GOT3 (cell line): ENCODE data around the gene HERC5.
"Not testable (repeated sequence)": the region's sequence is repeated elsewhere in the genome, so short reads cannot be mapped to it uniquely, and the experiment has no call there.

Source experiments
- DNase-seq: peaks from one replicate; lab custom pipeline; 2025; ENCODE audit warnings: mixed read lengths; lab: John Stamatoyannopoulos, UW

Gene HERC5

DNA sequence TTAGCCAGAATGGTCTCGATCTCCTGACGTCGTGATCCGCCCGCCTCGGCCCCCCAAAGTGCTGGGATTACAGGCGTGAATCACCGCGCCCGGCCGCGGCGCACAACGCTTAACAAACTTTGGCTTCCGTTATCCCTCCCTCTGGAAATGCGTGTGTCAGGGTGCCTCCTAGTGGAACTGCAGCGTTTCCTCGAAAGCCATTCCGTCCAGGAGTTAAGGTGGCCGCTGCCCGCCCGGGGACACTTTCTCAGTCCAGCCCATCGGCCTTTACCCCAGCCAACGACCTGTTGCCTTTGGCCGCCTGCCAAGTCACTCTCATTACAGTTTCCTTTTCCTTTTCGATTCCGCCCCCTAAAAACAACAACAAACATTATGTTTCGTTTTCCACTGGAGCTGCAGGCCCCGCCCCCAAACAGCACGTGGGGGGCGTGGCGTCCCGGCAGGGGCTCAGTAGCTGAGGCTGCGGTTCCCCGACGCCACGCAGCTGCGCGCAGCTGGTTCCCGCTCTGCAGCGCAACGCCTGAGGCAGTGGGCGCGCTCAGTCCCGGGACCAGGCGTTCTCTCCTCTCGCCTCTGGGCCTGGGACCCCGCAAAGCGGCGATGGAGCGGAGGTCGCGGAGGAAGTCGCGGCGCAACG is at the start of gene HERC5:
Gene HERC5, plus strand, starts transcription at position 450 of the 637 bp plus-strand sequence. Its CDS starts 151 bp downstream, at position 601.
- peak; percentile 70 for DNase-seq

DNA sequence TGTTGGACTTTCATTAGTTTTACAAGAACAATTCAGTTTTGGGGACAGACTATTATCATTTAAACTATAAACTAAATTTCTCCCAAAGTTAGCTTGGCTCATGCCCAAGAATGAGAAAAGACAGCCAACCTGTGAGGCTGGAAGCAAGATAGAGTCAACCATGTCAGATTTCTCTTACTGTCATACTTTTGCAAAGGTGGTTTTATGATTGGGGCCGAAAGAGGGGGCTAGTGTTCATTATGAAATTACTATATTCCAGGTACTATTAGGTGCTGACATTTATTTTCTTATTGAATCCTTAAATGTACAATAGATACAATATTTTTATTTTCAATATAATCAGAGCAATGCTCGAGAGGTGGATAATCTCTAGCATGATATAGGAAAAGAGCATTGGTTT is 47.7 kb upstream of the HERC5 start:
- DNase-seq, result no peak

DNA sequence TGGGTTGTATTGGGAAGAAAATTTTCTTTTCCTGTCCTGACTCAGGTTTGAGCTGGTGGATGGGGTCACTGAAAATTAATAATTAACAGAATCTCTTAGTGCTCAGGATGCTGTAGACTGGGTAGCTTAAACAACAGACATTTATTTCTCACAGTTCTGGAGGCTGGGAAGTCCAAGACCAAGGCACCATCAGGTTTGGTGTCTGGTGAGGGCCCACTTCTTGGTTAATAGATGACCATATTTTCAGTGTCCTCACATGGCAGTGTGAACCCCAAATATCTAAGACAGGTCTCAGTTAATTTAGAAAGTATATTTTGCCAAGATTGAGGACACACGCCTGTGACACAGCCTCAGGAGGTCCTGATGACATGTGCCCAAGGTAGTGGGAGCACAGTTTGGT is 47.1 kb upstream of the HERC5 start:
- DNase-seq, result no peak

DNA sequence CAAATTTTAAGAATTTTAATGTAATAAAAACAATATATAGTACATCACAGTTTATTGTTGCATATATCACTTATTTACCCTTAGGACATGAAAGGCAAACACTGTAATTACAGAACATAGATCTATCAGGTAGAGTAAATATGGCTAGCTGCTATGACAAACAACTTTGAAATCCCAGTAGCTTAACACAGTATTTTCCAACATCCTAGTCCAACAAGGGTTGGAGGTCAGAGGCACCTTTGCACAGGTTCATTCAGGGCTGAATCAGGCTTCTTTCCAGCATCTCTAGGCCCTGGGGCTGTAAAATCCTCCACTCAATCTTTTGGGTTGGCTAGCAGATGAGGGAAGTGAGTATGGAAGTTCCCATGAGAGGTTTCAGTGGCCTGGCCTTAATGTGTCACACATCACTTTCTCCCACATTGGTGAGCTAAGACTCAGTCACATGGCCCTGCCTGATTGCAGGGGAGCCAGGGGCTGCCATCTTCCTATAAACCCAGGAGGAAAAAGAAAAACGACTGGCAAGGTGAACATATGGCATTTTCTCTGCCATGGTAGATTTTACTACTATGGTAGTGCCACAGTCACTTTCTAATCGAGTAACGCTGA is 45.3 kb upstream of the HERC5 start:
- no peak for DNase-seq

DNA sequence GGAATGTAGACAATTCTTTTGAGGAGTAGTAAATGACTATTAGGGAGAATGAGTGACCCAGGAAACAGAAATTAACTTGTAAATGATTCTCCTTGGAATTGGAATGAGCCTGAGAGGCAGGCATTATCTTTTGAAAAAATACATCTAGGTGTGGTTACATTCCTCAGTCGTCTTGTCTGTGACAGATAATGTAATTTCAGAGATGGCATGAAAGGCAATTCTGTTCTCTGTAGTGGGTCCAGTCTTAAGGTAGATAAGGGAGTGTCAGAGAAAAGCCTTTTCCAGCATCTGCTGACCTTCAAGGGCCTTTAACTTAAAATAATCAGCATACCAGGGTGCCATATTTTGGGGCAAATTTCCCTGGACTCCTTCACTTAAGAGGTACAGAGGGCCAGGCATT is 43.1 kb upstream of the HERC5 start:
- no peak for DNase-seq

DNA sequence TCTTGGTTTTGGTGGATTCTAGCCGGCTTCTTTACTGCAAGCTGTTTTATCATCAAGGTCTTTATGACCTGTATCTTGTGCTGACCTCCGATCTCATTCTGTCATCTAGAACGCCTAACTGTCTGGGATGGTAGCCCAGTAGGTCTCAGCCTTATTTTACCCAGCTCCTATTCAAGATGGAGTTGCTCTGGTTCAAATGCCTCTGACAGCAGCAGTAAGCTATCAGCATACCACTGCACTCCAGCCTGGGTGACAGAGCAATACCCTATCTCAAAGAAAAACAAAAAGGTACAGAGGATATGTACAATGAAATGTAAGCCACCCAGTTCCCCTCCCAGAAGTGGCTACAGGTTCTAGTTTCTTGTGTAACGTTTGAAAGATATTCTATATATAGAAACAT is 42.2 kb upstream of the HERC5 start:
- no peak for DNase-seq

DNA sequence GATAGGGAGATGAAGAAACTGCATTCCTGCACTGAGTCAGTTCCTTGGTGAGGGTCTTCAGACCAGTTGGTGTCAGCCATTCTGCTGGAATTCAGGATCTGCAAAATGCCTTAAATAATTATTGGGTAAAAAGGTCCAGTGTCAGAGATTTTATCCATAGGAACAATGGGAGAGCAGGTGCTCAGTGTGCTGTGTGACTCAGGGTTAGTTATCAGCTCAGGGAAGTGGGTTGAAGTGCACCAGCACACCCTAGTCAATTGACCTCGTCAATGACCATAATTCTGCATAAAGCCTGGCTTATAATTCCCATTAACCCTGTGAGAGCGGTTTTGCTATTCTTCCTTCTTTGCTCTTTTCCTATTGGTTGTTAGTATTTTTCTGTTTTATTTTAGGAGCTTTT is 40.9 kb upstream of the HERC5 start:
- no peak for DNase-seq

DNA sequence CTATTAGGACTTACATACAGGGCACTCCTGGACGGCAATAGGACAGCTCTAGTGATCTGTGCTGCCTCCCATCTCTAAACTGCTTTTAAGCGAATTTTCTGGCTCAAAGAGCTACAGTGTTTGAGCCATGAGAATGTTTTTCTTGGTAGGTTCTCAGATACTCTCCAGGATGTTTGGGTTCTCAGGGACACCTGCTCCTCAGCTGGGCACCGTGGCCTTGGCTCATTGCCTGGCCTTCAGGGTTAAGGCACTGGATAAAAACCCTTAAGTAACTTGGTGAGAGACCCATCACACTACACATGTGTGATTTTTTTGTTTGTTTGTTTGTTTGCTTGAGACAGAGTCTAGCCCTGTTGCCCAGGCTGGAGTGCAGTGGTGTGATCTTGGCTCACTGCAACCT is 38.5 kb upstream of the HERC5 start:
- no peak for DNase-seq

DNA sequence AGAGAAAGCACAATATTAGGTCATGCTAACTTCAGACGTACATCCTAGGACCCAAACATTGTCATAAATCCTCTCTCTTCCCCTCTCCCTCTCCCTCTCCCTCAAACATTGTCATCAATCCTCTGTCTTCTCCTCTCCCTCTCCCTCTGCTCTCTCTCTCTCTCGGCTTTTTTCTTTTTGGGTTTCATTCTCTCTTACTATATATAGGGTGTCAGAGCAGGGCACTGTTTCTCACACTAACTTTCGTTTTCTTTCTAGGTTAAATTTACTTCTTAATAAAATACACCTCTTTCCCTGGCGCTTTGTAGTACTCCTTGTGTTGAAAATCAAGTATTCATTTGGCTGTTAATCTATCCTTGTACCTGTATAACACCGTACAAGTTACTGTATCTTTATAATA is 37.0 kb upstream of the HERC5 start:
- no peak for DNase-seq

DNA sequence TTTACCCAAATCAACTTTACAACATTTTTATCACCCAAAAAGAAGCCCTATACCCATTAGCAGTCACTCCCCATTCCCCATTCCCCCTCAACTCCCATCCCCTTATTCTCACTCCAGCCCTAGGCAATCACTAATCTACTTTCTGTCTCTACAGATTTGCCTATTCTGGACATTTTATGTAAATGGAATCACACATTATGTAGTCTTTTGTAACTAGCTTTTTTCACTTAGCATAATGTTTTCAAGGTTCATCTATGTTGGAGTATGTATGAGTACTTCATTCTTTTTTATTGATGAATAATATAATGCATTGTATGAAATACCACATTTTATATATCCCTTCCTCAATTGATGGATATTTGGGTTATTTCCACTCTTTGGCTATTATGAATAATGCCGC is 36.1 kb upstream of the HERC5 start:
- DNase-seq, result no peak

DNA sequence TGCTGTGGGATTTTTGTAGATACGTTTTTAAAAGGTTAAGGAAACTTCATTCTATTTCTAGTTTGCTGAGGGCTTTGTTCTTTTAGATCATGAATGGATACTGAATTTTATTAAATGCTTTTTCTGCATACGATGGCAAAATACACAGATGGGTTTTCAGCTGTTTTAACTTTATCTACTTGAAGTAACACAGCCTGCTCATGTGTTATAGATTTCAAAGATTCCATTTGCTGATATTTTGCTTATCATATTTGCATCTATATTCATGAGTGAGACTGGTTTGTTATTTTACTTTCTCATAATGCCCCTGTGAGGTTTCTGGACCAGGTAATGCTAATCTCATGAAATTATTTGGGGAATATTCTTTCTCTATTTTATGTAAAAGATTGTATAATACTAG is 34.5 kb upstream of the HERC5 start:
- no peak for DNase-seq

DNA sequence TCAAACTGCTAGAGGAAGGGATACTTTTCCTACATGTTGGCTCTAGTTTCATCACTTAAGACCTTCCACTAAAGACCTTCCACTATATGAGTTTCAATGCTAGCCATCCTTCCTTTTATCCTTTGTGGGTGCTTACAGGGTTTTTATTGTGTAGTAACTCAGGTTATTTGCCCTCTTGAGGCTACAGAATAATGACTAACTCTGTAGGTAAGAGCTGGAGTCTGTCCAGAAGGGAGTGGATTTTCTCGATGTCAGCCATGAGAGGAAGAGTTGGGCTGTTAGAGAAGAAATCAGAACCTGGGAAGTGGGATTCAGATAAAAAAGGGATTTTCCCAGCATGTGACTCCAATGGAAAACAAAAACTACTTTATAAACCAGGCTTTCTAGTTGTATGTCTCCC is 27.5 kb upstream of the HERC5 start:
- no peak for DNase-seq

DNA sequence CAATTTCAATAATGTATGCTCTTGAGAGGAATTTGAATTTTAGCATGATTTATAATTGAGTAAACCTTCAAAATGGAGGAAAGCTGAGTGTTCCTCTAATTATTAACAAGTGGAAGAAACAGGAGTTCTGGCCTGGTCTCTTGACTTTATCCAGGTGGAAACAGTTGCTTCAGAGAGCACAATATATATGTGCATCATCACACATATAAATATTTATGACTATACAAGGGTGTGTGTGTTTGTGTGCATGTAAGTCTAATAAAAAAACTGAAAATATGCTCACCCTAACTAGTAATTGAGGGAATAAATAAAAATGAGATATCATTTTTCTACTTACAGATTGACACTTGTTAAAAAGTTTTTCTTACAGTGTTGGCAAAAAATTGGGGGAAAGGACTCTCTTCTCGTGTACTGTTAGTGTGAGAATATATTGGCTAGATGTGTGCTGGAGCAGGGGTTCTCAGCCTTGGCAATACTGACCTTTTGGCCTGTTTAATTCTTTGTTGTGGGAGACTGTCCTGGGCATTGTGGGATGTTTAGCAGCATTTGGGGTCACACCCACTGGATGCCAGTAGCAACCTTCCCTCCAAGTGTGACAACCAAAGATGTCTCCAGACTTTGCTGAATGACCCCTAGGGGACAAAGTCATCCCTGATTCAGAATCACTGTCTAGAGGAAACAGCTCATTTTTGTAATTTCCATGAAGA is 20.8 kb upstream of the HERC5 start:
- DNase-seq, result no peak

DNA sequence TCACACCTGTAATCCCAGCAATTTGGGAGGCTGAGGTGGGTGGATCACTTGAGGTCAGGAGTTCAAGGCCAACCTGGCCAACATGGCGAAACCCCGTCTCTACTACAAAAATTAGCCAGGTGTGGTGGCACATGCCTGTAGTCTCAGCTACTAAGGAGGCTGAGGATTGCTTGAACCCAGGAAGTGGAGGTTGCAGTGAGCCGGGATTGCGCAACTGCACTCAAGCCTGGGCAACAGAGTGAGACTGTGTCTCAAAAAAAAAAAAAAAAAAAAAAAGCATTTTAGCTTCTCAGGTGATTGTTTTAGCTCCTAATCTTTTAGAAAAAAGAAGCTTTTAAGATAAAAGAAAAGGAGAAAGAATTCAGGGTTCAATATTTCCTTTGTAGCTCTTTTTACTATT is 19.0 kb upstream of the HERC5 start:
- not testable (repeated sequence) for DNase-seq

DNA sequence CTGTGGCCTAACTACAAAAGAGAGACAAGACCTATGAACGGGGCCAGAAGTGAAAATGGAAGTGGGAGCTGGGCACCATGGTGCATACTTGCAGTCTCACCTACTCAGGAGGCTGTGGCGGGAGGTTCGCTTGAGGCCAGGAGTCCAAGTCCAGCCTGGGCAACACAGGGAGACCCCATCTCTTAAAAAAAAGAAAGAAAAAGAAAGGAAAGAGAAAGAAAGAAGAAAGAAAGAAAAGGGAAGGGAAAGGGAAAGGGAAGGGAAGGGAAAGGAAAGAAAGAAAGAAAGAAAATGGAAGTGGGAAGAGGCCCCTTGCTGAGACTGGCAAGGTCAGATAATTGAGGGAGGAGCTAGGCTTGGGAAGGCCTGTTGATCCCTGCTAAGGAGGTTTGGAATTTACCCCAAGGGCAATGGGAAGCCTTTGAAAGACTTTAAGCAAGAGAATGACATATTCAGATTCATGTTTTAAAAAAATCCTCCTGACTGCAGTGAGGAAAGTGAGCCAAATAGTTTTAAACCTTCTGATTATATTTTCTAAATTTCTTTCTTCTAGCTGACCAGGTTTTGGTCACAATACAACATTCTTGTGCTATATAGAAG is 17.7 kb upstream of the HERC5 start:
- DNase-seq, result no peak

DNA sequence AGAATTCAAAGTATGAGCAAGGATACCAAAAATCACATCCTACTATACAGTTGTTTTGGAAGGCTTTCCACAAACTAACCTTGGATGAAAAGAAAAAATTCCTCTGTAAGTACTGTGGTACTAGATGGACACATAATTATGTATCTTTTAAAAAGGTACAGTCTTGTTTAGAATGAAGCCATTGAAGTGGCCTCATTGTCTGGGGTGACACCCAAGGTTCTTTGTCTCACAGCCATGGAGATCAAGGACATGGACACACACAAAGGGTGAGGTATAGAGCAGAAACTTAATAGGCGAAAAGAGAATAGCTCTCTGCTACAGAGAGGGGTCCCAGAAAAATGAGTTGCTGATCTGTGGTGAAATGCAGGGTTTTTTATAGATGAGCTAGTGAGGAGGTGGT is 16.8 kb upstream of the HERC5 start:
- no peak for DNase-seq

DNA sequence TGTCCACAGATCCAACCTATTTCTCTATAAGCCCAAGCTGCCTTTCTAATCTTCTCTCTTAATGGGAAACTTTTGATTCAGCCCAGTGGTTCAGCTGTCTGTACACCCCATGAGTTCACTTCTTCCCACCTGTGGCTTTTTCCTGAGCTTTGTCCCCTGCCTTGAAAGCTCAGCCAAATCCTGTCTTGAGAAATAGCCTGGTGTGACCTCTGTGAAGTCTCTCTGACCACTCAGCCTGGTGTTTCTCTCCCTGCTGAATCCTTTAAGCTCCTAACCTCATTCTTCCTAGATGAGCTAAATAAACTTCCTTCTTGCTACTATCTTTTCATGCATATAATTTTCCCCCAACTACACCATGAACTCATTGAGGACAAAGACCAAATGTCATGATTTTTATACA is 15.2 kb upstream of the HERC5 start:
- DNase-seq, result no peak

DNA sequence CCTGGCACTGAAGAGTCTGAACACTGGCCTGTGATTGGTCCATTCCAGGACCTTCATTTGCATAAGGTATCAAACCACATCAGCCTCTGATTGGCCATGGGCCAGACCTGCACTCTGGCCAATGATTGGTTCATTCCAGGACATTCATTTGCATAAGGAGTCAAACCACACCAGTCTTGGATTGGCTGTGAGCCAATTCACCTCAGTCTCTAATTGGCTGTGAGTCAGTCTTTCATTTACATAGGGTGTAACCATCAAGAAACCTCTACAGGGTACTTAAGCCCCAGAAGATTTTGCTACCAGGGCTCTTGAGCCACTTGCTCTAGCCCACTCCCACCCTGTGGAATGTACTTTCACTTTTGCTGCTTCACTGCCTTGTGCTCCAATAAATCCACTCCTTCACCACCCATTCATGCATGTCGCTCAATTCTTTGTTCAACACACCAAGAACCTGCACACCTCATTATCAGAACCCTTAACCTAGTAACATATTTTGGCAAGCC is 14.2 kb upstream of the HERC5 start:
- DNase-seq, result no peak

DNA sequence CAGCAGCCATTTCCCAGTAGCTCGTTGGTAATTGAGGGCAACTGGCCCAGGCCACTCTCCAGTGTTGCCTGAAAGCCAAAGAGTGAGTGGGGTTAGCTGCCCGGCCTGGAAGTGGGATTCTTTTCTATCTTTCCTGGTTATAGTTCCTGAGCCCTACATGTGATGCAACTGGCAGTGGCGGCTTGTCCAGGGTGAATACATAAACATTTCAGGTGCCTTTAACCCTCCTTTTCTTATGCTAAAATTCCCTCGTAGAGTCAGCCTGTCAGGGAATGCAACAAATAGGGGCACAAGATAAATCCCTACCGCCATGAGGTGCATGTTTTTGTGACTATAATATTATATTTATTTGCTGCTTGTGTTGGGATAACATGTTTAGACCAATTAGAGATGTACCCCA is 13.4 kb upstream of the HERC5 start:
- no peak for DNase-seq

DNA sequence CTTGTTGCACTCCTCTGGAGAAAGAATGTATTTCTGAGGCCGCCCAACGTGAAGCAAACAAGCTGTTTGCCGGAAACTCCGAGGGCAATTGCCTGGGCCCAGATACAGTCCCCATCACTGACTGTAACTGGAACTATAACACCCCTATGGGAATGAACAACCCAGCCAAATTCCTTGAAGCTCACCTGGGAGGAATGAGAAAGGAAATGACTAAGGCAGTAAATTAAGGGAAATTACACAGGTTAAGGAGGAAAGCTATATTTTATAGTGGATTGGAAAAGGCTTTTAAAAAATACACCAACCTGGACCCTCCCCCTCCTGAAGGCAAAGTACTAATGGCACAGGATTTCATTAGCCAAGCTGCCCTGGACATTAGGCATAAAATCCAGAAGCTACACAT is 11.7 kb upstream of the HERC5 start:
- no peak for DNase-seq

DNA sequence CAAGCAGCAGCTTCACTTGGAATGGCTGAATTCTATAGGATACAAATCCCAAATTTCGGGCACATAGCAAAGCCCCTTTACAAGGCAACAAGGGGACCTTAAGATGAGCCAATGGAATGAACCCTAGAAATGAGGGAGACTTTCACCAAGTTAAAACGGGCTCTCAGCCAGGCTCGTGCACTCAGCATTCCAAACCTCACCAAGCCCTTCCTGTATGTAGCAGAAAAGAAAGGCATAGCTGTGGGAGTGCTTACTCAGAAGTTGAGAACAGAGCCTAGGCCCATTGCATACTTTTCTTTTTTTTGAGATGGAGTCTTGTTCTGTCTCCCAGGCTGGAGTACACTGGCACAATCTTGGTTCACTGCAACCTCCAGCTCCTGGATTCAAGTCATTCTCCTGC is 10.8 kb upstream of the HERC5 start:
- no peak for DNase-seq

DNA sequence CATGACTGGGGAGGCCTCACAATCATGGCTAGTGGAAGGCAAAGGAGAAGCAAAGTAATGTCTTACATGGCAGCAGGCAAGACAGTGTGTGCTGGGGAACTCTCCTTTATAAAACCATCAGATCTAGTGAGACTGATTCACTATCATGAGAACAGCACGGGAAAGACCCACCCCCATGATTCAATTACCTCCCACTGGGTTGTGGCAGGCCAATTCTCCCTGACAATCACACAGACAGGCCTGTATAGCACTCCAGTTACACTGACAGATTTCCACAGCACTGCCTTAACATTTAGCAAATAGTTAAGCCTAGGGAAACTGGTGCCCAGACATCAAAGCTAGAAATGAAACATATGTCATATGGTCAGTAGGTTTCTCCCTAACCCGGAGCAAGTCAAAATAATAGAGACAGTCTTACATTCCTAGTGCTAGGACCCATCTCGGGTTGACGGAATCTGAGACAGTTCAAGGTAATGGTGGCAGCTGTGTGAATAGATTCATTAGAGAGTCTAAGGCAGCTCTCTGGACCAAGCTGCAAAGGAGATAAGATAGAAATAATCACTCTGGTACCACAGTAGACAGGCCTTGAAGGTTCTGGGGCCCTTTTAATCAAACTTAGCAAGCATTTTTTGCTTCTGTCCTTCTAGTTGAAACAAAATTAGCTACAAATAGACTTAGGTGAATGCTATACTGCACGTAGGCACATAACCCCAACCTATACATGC is 9.4 kb upstream of the HERC5 start:
- no peak for DNase-seq
